IPS-NIHi11 (cell line): Measurements from ENCODE around the gene NOS1AP.

ENCODE experiments used
- DNase-seq: peaks from one replicate; pipeline ENCODE4 v3.0.0; 2012; ENCODE audit warnings: mixed read lengths, low spot score

Gene NOS1AP

DNA sequence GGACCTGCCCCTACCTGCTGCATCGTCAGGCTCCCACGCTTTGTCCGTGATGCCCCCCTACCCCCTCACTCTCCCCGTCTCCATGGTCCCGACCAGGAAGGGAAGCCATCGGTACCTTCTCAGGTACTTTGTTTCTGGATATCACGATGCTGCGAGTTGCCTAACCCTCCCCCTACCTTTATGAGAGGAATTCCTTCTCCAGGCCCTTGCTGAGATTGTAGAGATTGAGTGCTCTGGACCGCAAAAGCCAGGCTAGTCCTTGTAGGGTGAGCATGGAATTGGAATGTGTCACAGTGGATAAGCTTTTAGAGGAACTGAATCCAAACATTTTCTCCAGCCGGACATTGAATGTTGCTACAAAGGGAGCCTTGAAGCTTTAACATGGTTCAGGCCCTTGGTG, 298.3 kb downstream of the NOS1AP start:
- DNase-seq: no peak

DNA sequence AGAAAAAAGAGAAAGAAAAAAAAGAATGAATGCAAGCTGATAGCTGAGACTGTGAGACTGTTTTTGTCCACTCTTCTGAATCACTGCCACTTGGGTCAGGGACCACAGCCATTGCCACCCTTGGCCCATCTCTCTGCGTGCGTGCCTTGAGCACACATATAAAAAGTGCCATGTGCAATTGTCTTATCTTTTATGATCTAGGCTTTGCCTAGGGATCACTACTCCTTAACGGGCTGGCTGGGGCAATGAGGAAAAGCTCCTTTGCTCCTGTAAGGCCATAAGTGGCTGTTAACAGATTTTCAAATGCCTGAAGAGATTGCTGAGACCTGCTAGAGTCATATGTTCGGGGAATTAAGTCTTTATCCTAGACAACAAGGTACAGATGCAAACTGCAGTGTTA, 299.0 kb downstream of the NOS1AP start:
- DNase-seq: no peak

DNA sequence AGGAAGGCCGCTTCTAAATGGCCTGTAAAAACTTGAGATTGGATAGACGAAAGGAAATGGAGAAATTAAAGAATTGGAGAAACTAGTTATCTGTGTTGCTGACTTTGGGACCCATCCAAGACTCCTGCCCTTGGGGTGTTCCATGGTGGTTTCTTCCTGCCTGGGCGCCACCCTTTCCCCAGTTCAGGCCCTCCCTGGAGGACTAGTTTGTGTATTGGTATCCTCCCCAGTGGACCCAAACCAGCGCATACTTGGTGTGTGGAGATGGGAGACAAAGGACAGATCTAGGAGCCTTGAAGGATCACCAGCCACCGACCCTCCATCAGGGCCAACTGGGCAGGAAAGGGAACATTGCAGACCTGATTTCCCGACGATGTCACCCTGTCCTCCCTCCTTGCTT, 300.1 kb downstream of the NOS1AP start:
- DNase-seq: no peak

DNA sequence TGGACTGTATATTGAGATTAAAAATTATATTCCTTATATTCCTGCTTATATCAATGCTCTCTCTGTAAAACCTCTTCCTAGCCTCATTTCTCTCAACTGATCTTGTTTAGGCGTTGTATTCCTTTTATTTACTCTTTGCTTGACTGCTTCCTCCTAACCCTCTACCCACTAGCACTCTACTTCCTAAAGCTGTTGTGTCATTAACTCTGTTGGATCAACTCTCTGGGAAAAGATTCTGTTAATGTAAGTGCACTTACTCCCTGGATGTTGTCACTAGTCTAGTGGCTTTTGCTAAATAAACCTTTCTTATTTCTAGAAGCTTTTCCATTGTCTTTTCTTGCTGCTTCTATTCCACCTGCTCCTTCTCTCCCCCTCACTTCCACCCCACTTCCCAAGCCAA, 300.7 kb downstream of the NOS1AP start:
- no peak for DNase-seq

DNA sequence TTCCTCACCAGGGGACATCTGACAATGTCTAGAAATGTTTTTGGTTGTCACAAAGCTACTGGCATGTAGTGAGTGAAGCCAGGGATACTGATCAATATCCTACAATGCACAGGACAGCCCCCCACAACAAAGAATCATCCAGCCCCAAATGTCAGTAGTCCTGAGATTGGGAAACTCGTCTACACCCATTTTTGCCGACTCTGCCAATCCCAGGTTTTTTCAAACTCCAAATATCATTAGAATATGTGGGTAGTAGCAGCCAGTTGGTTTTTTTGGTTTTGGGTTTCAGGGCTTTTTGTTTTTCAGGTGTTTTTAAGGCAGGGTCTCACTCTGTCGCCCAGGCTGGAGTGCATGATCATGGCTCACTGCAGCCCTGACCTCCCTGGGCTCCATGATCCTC, 301.2 kb downstream of the NOS1AP start:
- DNase-seq: no peak

DNA sequence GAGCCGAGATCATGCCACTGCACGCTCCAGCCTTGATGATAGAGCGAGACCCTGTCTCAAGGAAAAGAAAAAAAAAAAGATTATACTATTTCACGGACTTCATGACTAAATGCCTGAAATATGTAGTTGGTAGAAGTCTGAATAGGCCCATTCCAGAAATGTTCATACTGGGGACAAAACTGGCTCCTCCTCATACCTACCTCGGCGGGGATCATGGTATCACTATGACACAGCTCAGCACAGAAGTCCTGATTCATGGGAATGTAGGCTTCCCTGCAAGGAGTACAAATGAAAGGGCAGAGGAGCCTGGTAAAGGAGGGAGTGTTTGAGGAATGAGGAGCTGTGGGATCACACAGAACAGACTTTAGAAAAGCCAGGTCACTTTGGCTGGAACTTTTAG, 302.1 kb downstream of the NOS1AP start:
- no peak for DNase-seq

DNA sequence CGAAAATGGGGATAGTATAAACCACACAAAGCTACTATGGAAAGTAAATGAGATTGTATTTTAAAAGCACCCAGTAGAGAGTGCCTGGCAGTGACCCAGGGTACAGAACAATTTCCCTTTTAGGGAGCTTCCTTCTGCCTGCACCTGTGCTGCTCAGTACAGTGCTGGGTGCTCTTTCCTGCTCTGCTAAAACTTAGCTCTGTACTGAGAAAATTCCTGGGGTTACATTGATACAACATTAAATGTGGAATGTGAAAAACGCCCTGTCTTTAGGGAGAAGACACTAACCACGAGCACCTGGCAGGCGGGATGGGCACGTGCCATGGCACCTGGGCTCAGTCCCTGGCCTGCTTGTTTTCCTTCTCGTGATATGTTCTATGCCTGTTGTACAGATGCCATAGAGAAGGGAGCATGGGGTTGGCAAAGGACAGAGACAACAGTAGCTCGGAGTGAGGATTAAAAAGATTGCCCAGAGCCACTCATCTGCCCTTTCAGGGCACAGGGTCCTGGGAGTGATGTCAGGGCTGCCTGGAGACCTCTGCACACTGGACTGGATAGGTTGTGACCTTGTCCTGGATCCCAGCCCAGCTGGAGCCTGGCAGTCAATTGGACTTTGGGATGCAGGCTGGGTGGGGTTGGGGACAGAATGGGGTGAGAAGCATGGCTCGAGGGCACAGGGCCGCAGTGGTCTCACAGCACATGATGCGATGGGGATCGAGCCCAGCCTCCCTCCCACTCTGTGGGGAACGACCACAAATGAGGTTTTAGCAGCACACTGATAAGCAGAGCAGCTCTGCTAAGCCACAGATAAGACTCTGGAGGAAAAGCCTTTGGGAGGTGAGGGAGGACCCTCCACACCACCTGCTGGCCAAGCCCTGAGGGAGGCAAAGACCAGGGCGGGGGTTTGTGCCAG, 302.9 kb downstream of the NOS1AP start:
- no peak for DNase-seq

DNA sequence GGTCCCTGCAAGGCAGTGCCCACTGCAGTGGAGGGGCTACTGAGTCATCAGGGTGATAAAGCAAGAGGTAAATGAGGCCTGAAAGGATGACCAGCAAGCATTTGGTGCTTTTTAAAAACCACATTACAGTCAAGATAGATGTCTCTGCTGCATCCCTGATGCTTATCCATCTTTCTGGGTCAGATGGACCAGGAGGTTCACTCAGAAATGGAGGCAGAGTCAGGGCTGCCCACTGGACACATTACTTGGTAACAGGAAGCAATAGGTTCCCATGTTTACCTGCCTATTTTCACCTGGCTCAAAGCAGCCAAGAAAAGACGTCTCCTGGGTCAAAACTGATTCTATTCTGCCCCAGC, 303.6 kb downstream of the NOS1AP start:
- no peak for DNase-seq

DNA sequence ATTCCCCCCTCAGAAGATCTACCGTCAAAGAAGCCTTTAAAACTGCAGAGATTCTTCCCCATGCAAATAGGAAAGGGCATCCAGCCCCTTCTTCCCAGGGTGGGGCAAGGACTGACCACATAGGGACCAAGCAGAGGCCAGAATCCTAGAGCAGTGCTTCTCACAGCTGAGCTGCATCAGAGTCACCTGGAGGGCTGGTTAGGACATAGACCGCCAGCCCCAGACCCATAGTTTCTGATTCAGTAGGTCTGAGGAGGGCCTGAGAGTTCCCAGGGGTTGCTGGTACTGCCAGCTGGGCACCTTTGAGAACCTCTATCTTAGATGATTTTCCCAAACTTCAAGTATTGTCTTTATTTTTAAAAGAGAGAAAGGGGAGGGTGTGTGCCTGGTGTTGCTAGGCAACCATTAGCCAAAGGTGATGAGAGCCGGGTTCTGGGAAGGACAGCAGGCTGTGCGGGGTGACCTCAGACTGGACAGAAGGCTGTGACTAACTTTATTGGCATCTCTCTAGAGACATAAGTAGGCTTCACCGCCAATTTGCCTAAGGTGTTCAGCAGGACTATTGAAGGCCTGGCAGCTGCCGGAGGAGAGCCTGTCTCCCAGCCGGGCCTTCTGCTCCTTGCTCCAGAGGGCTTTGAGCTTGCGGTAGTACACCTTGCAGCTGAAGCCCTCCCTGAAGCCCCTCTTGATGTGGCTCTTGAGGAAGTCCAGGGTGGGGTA, 304.2 kb downstream of the NOS1AP start:
- DNase-seq: no peak

DNA sequence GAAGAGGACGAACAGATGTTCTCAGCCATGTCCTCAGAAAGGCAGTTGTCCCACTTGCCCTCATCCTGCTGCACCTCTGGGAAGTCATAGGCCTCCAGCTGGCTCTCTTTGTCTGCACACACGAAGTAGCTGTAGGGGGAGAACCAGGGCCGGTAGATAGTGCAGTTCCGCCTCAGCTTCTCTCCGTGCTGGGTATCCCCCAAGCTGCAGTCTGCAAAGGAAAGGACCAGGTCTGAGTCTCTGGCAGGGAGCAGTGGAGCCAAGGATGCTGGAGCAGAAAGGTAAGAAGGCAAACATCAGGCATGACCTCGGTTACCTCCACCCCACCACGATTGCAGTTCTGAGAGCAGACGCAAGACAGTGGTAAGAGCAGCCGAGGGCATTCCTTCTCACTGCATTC, 304.9 kb downstream of the NOS1AP start:
- DNase-seq: no peak

DNA sequence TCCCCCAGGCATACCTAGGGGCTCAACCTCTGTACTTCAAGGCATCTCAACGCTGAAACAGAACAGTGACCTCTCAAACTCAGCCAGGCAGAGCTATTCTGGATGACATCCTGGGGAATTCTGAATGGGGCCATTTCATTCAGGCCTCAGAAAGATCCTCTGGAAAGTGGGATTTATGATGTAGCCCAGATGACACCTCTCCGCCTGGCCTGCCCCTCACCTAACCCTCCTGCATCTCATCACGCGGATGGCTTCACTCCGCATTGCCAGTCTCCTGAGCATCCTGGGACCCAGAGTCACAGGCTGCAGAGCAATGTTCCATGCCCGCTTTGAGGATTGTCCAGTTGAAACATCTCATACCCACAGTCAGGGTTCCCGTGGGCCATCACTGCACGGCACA, 306.0 kb downstream of the NOS1AP start:
- no peak for DNase-seq

DNA sequence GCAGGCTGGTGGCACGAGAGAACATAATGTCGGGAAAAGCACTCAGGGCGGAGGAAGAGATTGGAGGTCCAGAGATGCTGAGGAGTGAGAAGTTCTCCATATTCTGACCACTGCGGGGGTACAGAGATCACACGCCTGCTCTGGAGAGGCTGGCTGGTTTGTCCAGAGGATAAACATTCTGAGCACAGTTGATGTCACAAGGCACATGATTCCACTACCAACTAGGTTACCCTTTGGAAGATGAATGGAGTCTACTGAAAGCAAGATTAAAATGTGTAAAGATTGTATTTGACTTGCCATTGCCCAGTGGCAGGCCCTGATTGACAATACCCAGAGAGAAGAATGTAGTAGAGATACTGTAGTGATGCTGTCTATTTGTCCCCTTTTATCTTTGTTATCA, 307.2 kb downstream of the NOS1AP start, which contains the start of gene SPATA46:
Gene SPATA46 (minus strand): TSS at position 164 of the 400 bp plus-strand sequence. CDS start 64 bp downstream, at position 100.
- DNase-seq: no peak

DNA sequence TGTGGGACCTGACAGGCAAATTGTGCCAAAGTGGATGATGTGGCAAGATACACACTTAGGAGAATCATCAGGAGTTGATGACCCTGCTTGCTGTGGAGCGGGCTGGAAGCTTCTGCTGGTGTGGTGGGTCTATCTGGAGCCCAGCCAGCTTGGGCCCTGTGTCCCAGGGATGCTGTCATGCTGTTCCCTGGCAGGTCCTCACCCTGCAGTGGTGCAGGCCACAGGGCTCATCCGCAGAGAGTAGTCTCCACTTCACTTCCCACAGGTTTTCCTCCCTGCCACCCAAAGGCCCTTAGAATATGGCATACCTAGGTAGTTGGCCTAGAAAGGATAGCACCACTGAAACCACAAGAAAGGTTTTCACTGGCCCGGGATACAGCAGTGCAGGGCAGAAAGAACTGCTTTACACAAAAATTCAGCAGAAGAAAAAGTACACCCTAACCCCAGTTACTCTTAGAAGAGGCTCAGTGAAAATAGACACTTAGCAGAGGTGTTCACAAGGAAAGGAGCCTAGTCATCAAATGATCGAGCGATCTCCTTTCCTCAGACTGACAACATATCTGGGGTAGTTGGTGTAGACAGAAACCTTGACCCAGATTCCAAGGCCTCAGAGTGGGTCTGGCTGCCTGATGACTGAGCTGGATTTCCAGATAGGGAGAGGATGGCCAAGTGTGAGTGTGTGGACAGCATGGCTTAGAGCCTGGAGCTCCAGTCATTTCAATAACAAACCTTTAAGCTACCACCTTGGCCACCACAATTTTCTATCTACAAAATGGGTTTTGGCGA, 310.8 kb downstream of the NOS1AP start:
- DNase-seq: no peak

DNA sequence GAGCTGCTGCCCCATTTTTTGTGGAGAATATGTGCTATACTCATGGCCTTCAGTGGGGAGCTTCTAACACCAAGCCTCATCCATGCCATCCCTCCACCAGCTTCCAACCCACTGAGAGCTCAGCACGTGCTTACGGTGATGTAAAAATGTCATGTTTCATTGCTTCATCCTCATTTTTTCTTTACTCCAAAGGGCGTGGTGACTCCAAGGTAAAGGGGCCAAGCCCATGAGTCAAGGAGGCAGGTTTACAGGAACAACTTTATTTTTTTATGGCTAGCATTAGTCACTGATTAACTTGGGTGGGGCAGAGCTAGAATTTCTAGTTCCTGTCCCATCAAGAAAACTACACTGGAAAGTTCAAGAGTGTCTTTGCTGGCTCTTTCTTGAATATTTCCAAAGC, 311.9 kb downstream of the NOS1AP start, which contains the start of gene C1orf226:
Gene C1orf226 (plus strand): TSS at position 346 of the 400 bp plus-strand sequence. CDS start 174 bp downstream, outside the sequence.
- no peak for DNase-seq

DNA sequence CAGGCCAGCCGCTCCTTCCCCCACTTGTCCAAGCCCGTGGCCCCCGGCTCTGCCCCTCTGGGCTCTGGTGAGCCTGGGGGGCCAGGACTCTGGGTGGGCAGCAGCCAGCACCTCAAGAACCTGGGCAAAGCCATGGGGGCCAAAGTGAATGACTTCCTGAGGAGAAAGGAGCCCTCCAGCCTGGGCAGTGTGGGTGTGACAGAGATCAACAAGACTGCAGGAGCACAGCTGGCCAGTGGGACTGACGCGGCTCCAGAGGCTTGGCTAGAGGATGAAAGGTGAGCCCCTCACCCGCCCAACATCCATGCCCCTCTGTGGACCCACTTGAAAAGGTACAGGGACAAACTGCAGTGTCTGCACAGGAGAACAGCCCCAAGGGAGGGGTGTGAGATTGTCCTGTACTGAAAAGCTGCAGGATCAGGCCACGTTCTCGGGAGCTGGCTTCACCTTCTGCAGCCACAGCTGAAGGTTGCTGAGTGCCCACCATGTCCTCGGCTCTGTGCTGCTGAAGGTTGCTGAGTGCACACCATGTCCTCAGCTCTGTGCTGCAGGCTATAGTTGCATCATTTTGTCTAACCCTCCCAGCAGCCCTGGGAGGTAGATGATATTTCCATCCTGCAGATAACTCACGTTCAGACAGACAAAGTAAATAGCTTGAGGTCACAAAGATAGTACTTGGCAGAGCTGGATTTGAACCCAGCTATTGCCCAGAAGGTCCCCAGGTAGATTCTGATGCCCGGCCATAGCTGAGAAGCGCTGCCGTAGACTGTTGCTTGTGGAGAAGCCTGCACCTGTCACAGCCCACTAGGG, 312.7 kb downstream of the NOS1AP start:
- no peak for DNase-seq

DNA sequence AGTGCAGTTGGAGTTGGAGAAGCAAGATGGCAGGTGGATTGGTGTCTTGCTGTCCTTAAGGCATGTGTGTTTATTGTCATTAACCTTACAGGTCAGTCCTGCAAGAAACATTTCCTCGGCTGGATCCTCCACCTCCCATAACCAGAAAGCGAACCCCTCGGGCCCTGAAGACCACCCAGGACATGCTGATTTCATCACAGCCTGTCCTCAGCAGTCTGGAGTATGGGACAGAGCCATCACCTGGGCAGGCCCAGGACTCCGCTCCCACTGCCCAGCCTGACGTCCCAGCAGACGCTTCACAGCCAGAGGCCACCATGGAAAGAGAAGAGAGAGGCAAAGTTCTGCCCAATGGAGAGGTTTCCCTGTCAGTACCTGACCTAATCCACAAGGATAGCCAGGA, 313.6 kb downstream of the NOS1AP start:
- DNase-seq: no peak

DNA sequence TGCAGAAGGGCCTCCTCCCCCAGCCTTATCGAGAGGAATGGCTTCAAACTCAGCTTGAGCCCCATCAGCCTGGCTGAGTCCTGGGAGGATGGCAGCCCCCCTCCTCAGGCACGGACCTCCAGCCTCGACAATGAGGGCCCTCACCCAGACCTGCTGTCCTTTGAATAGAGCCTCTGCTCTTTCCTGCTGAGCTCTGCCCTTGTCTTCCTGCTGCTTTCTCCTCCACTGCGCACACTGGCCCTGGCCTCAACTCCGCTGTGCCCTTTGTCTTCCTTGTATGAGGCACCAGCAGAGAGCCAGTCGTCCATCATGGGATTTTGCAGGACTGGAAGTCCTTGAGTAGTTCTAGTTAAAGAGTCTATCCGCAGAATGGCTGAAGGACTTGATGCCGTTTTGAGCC, 314.0 kb downstream of the NOS1AP start:
- DNase-seq: no peak

DNA sequence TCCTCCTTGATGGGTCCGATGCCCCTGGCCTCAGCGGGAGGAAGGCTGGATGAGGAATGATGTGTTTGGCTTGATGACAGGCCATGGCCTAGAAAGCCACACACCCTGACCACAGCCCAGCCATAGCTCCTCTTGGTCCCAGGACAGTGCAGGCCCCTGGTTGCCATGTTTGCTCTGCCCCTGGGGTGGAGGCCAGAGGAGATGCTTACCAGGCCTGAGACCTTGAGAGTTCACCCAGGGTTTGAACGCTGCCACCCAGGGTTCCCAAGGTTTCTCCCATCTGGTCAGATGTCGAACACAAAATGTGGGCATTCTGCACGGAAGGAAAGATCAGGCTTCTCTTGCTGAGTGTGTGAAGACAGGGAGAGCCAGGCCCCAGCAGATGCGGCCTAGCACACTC, 314.6 kb downstream of the NOS1AP start:
- DNase-seq: no peak

DNA sequence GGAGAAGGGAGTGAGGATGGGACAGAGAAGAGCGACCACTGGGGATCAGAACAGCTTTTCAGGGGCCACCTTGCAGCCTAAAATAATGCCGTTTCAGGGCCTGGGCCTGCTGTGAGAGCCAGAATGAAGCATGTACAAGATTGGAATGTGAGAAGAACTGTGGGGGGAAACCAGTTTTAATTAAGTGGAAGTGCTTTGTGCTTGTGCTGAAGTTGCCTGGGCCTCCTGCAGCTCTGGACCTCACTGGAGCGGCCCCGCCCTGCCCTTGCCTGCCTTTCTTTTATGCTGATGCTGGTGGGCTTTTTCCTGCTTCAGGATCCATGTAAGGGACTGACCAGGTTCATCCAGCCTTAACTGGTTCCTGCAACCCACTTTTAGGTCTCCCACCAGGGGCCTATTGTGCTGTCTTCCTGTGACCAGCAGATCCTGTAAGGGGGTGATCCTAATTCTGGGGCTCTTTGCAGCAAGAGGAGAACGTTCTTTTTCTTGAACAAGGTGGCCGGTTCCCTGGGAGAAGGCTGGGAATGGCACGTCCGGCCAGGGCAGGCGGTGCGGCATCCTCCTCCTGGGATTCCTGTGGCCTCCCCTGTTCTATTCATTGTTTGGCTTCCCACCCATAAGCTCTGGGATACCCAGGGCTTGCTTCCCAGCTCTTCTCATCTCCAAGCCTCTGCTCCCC, 315.2 kb downstream of the NOS1AP start:
- DNase-seq: no peak

DNA sequence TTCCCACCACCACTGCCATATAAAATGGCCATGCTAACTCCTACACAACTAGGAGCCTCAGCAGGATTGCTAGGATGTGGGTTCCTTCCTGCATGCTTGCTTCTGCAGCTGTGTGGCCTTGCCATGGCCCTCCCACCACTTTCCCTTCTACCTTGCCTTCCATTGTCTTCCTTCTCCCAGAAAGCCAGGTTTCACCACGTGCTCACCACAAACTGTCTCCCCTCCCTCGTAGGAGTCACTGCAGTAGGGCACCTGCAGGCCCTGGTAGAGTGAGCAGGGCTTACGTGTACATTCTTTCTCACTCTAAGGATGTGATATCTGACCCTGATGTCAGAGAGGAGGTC, 315.8 kb downstream of the NOS1AP start:
- no peak for DNase-seq

DNA sequence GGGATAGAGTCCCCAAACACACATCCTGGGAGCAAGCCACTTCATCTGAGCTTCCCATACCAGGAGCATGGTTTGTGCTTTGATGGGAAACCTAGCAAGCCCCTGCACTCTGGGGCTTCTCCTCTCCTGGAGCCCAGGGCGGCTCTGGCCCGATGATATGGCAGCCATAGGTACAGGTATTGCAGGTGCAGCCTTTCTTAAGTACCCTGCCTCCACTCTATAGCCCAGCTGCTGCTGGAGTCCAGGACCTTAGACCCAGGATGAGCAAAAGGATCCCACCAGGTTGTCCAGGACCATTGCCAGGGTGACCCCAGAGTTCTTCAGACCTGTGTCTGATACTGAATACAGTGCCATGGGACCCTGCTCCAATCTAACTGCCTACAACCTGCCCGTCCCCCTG, 316.2 kb downstream of the NOS1AP start:
- DNase-seq: no peak
